Fibroblast of lung (primary cell): Measurements from ENCODE around the gene ANAPC13.

ENCODE experiments used
- EZH2 ChIP-seq: IDR thresholded peaks from 2 replicates; pipeline ENCODE4 v1.5.1; 2012; ENCODE audit warnings: low read length, control low read depth, mild to moderate bottlenecking; ENCODE audit errors: missing control alignments
- TF ChIP-seq, protein P1 (sequence below), 2 donors: IDR thresholded peaks in 1 of 2; conservative IDR thresholded peaks in 1 of 2; 1 replicate in 1 of 2; 2 replicates in 1 of 2; pipeline ENCODE4 v1.5.1; 2011 to 2012; ENCODE audit warnings: low read length in 2 of 2, control low read depth in 1 of 2, inconsistent platforms in 1 of 2, low read depth in 1 of 2, mild to moderate bottlenecking in 1 of 2

DNA sequence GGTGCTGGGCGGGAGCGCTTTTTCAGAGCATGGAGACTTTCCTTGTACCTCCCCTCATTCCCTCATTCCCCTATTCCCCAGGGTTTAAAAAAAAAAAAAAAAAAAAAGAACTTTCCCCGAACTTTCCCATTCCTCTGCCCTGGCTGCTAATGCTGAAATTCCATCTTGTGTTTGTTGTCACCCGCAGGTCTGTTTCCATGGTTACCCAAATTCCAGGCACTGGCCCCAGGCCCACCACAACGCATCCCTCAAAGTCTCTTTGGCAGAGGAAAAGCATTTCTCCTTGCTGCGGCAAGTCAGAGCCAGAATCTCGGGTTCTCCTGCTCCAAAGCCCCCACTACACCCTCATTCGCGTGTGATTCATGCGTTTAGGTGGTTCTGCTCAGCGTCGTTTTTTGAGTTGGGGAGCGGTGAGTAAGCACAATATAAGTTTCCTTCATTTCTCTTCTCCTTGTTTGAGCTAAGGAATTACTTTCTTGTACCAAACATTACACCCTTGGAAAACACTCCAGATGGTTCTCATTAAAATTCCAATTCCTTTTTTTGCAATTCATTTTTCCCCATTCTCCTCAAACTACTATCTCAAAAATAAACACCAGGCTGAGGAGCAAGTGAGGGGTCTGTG lies 21.6 kb downstream of the ANAPC13 start:
- TF ChIP-seq, protein P1, sequence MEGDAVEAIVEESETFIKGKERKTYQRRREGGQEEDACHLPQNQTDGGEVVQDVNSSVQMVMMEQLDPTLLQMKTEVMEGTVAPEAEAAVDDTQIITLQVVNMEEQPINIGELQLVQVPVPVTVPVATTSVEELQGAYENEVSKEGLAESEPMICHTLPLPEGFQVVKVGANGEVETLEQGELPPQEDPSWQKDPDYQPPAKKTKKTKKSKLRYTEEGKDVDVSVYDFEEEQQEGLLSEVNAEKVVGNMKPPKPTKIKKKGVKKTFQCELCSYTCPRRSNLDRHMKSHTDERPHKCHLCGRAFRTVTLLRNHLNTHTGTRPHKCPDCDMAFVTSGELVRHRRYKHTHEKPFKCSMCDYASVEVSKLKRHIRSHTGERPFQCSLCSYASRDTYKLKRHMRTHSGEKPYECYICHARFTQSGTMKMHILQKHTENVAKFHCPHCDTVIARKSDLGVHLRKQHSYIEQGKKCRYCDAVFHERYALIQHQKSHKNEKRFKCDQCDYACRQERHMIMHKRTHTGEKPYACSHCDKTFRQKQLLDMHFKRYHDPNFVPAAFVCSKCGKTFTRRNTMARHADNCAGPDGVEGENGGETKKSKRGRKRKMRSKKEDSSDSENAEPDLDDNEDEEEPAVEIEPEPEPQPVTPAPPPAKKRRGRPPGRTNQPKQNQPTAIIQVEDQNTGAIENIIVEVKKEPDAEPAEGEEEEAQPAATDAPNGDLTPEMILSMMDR (conservative IDR thresholded peaks at IDR 0.05 in 1 of 2, IDR thresholded peaks at IDR 0.05 in 1 of 2; ENCODE audit: low read depth in 1 of 2, low read length in 2 of 2) = no peak
- no peak for TF ChIP-seq EZH2
